ENCODE data around the gene DNAH14. TPM values are rescaled to one million over a fixed set of nuclear protein-coding genes. Genes with fewer than 3 reads are reported as not detected.
"Not testable (repeated sequence)": the region's sequence is repeated elsewhere in the genome, so short reads cannot be mapped to it uniquely, and the experiment has no call there.

DNAH14 gene
- total and polyA plus RNA-seq, 2 experiments from 2014 or later = 55.3 to 80.2 TPM

DNA sequence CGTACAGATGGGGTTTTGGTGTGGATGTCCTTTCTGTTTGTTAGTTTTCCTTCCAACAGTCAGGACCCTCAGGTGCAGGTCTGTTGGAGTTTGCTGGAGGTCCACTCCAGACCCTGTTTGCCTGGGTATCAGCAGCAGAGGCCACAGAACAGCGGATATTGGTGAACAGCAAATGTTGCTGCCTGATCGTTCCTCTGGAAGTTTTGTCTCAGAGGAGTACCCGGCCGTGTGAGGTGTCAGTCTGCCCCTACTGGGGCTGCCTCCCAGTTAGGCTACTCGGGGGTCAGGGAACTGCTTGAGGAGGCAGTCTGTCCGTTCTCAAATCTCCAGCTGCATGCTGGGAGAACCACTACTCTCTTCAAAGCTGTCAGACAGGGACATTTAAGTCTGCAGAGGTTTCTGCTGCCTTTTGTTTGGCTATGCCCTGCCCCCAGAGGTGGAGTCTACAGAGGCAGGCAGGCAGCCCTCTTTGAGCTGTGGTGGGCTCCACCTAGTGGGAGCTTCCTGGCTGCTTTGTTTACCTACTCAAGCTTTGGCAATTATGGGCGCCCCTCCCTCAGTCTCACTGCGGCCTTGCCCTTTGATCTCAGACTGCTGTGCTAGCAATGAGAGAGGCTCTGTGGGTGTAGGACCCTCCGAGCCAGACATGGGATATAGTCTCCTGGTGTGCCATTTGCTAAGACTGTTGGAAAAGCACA lies 16.3 kb downstream of the DNAH14 start:
- H3K36me3 Mint-ChIP-seq (ENCODE audit: low read depth) = peaks cover 19% of the 10 kb centered on the region

DNA sequence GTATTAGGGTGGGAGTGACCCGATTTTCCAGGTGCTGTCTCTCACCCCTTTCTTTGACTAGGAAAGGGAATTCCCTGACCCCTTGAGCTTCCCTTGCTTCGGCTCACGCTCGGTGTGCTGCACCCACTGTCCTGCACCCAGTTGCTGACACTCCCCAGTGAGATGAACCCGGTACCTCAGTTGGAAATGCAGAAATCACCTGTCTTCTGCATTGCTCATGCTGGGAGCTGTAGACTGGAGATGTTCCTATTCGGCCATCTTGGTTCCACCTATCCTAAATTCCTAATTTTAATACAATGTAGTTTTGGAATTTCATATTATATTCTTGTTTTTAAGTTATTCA lies 16.8 kb downstream of the DNAH14 start:
- H3K4me3 Mint-ChIP-seq; H3F3A ChIP-seq (replicated peaks; ENCODE audit: low read depth); H3K9me2 ChIP-seq (ENCODE audit: insufficient read depth); H2AFZ ChIP-seq; H3K4me2 ChIP-seq; H3K27me3 ChIP-seq (ENCODE audit: insufficient read depth); H3K4me3 ChIP-seq; H3K27ac ChIP-seq (ENCODE audit: low read depth); DNase-seq (ENCODE audit: low spot score); H3K4me1 ChIP-seq (ENCODE audit: insufficient read depth); ATAC-seq; H3K27me3 Mint-ChIP-seq (ENCODE audit: insufficient read depth, low read depth, poor library complexity); H3K4me1 Mint-ChIP-seq; H3K36me3 ChIP-seq (ENCODE audit: insufficient read depth); H4K20me1 ChIP-seq (replicated peaks; ENCODE audit: insufficient read depth); H3K27ac Mint-ChIP-seq: not testable (repeated sequence)
- peaks cover 34% of the 10 kb centered on the region for H3K9me3 Mint-ChIP-seq
- peaks cover 19% of the 10 kb centered on the region for H3K36me3 Mint-ChIP-seq (ENCODE audit: low read depth)
- H3K79me2 ChIP-seq (replicated peaks; ENCODE audit: insufficient read depth) = peaks cover 65% of the 10 kb centered on the region

More for the DNA sequence above, 16.3 kb downstream of the DNAH14 start:
- not testable (repeated sequence) for H3K4me1 ChIP-seq (ENCODE audit: insufficient read depth); H3K4me2 ChIP-seq; H2AFZ ChIP-seq; H3K4me3 Mint-ChIP-seq; H3K4me1 Mint-ChIP-seq; H3F3A ChIP-seq (replicated peaks; ENCODE audit: low read depth); ATAC-seq; H3K27me3 ChIP-seq (ENCODE audit: insufficient read depth); H4K20me1 ChIP-seq (replicated peaks; ENCODE audit: insufficient read depth); H3K27me3 Mint-ChIP-seq (ENCODE audit: insufficient read depth, low read depth, poor library complexity); H3K36me3 ChIP-seq (ENCODE audit: insufficient read depth); H3K4me3 ChIP-seq; H3K27ac Mint-ChIP-seq; H3K27ac ChIP-seq (ENCODE audit: low read depth); H3K9me2 ChIP-seq (ENCODE audit: insufficient read depth)
- TF ChIP-seq, protein P1, sequence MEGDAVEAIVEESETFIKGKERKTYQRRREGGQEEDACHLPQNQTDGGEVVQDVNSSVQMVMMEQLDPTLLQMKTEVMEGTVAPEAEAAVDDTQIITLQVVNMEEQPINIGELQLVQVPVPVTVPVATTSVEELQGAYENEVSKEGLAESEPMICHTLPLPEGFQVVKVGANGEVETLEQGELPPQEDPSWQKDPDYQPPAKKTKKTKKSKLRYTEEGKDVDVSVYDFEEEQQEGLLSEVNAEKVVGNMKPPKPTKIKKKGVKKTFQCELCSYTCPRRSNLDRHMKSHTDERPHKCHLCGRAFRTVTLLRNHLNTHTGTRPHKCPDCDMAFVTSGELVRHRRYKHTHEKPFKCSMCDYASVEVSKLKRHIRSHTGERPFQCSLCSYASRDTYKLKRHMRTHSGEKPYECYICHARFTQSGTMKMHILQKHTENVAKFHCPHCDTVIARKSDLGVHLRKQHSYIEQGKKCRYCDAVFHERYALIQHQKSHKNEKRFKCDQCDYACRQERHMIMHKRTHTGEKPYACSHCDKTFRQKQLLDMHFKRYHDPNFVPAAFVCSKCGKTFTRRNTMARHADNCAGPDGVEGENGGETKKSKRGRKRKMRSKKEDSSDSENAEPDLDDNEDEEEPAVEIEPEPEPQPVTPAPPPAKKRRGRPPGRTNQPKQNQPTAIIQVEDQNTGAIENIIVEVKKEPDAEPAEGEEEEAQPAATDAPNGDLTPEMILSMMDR (conservative IDR thresholded peaks at IDR 0.05; ENCODE audit: low read depth in 2 of 2) = peak; percentile 25 to 46; a peak in 3 of 4 replicates
- peaks cover 34% of the 10 kb centered on the region for H3K9me3 Mint-ChIP-seq
- H3K79me2 ChIP-seq (replicated peaks; ENCODE audit: insufficient read depth) = peaks cover 65% of the 10 kb centered on the region
- peak; percentile 56 for DNase-seq (ENCODE audit: low spot score)

DNA sequence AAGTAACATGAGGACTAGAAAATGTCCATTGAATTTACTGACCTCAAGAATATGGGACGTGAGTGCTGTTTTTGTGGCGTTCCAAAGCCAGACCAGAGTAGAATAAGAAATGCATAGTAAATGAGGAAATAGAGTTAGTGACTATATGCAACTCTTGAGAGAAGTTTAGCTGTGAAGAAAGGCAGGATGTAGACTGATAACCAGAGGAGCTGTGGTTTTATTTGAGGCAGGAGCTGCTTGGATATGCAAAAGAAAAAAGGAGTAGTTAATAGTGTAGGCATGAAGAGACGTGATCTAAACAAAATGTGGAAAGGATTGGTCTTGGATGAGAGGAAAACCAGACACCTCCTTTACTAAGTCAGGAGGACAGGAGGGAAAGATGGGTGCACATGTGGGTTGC lies 28.2 kb downstream of the DNAH14 start:
- no peak overlapping the region for H3K27ac Mint-ChIP-seq
- H3K4me3 Mint-ChIP-seq = no peak overlapping the region
- Histone ChIP-seq H3K9me2 (ENCODE audit: insufficient read depth) (no peaks in the 10 kb centered on the region), H3K27ac (ENCODE audit: low read depth) (no peak overlapping the region), H3K79me2 (replicated peaks; ENCODE audit: insufficient read depth) (no peaks in the 10 kb centered on the region), H3K4me2 (no peak overlapping the region), H4K20me1 (replicated peaks; ENCODE audit: insufficient read depth) (no peaks in the 10 kb centered on the region), H3F3A (replicated peaks; ENCODE audit: low read depth) (no peaks in the 10 kb centered on the region), H2AFZ (no peak overlapping the region), H3K4me1 (ENCODE audit: insufficient read depth) (no peaks in the 10 kb centered on the region), H3K4me3 (no peak overlapping the region), H3K27me3 (ENCODE audit: insufficient read depth) (no peaks in the 10 kb centered on the region), H3K36me3 (ENCODE audit: insufficient read depth) (peaks cover 4% of the 10 kb centered on the region; the same call in 1 of the 2 replicates)
- H3K9me3 Mint-ChIP-seq = no peaks in the 10 kb centered on the region
- peaks cover 3% of the 10 kb centered on the region; the same call in 1 of the 3 replicates for H3K36me3 Mint-ChIP-seq (ENCODE audit: low read depth)
- no peak for ATAC-seq
- H3K27me3 Mint-ChIP-seq (ENCODE audit: insufficient read depth, low read depth, poor library complexity) = no peaks in the 10 kb centered on the region
- no peak for DNase-seq (ENCODE audit: low spot score)
- no peaks in the 10 kb centered on the region for H3K4me1 Mint-ChIP-seq
- TF ChIP-seq EZH2 (IDR thresholded peaks at IDR 0.05; ENCODE audit: low read depth, unreplicated experiment) = no peak
- TF ChIP-seq, protein P2, sequence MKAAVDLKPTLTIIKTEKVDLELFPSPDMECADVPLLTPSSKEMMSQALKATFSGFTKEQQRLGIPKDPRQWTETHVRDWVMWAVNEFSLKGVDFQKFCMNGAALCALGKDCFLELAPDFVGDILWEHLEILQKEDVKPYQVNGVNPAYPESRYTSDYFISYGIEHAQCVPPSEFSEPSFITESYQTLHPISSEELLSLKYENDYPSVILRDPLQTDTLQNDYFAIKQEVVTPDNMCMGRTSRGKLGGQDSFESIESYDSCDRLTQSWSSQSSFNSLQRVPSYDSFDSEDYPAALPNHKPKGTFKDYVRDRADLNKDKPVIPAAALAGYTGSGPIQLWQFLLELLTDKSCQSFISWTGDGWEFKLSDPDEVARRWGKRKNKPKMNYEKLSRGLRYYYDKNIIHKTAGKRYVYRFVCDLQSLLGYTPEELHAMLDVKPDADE (IDR thresholded peaks at IDR 0.05) = no peak
- TF ChIP-seq NANOG (IDR thresholded peaks at IDR 0.05; ENCODE audit: borderline replicate concordance) = no peak
- no peak for TF ChIP-seq POLR2AphosphoS5 (IDR thresholded peaks at IDR 0.05; ENCODE audit: low read depth)
- TF ChIP-seq, protein P1 (conservative IDR thresholded peaks at IDR 0.05; ENCODE audit: low read depth in 2 of 2) = no peak
- TF ChIP-seq ZNF114 (CRISPR knock-in tag; IDR thresholded peaks at IDR 0.05) = no peak
- TF ChIP-seq EZH2phosphoT487 (IDR thresholded peaks at IDR 0.05; ENCODE audit: unreplicated experiment) = no peak
- TF ChIP-seq STAT1 (IDR thresholded peaks at IDR 0.05; ENCODE audit: unreplicated experiment) = no peak

Data from GM23338 (cell line).